Trophoblast cell (in vitro differentiated cells and primary cell): ENCODE results near the gene ZNF536.

ENCODE experiments used
- DNase-seq, 2 donors: peaks; one replicate each; pipeline ENCODE4 v3.0.0-alpha.2; 2016
- H2AFZ ChIP-seq: 2 replicates; pipeline ENCODE4 v1.6.1; 2013; ENCODE audit warnings: low read length, moderate library complexity, mild to moderate bottlenecking; ENCODE audit not compliant: insufficient read depth, poor library complexity
- H2AK5ac ChIP-seq: 2 replicates; pipeline ENCODE4 v1.6.1; 2013; ENCODE audit warnings: mild to moderate bottlenecking, low read length
- H2BK120ac ChIP-seq: 2 replicates; pipeline ENCODE4 v1.6.1; 2013; ENCODE audit warnings: low read length, mild to moderate bottlenecking, moderate library complexity; ENCODE audit not compliant: insufficient read depth, poor library complexity
- H2BK12ac ChIP-seq: 2 replicates; pipeline ENCODE4 v1.6.1; 2013; ENCODE audit warnings: mild to moderate bottlenecking, low read length, moderate library complexity
- H2BK5ac ChIP-seq: 2 replicates; pipeline ENCODE4 v1.6.1; 2013; ENCODE audit warnings: low read length, low read depth, moderate library complexity, mild to moderate bottlenecking; ENCODE audit not compliant: poor library complexity
- H3K14ac ChIP-seq: 2 replicates; pipeline ENCODE4 v1.6.1; 2013; ENCODE audit warnings: mild to moderate bottlenecking, low read length
- H3K18ac ChIP-seq: 2 replicates; pipeline ENCODE4 v1.6.1; 2013; ENCODE audit warnings: mild to moderate bottlenecking, low read length
- H3K23ac ChIP-seq: 2 replicates; pipeline ENCODE4 v1.6.1; 2013; ENCODE audit warnings: low read length
- H3K27ac ChIP-seq: 2 replicates; pipeline ENCODE4 v1.5.1; 2013; ENCODE audit warnings: low read depth, mild to moderate bottlenecking, inconsistent platforms, low read length, moderate library complexity
- H3K27me3 ChIP-seq: 2 replicates; pipeline ENCODE4 v1.6.1; 2013; ENCODE audit warnings: inconsistent platforms, mild to moderate bottlenecking, low read length, moderate library complexity; ENCODE audit not compliant: insufficient read depth
- H3K36me3 ChIP-seq, 2 experiments: 1 replicate in 1 of 2; 2 replicates in 1 of 2; pipeline ENCODE4 v1.6.1; 2013; ENCODE audit warnings: low read length in 2 of 2, mild to moderate bottlenecking in 2 of 2, moderate library complexity in 1 of 2; ENCODE audit not compliant: insufficient read depth in 2 of 2, control insufficient read depth in 1 of 2
- H3K4ac ChIP-seq: 2 replicates; pipeline ENCODE4 v1.6.1; 2013; ENCODE audit warnings: low read depth, mild to moderate bottlenecking, low read length, moderate library complexity
- H3K4me1 ChIP-seq, 2 experiments: 1 replicate in 1 of 2; 2 replicates in 1 of 2; pipeline ENCODE4 v1.6.1; 2013; ENCODE audit warnings: low read length in 2 of 2, mild to moderate bottlenecking in 2 of 2, moderate library complexity in 1 of 2; ENCODE audit not compliant: insufficient read depth in 2 of 2, control insufficient read depth in 1 of 2
- H3K4me2 ChIP-seq: 2 replicates; pipeline ENCODE4 v1.6.1; 2013; ENCODE audit warnings: inconsistent platforms, mild to moderate bottlenecking, low read length, moderate library complexity
- H3K4me3 ChIP-seq: 2 replicates; pipeline ENCODE4 v1.5.1; 2013; ENCODE audit warnings: mild to moderate bottlenecking, low read depth, low read length, inconsistent platforms
- H3K79me1 ChIP-seq: one replicate; pipeline ENCODE4 v1.6.1; 2013; ENCODE audit warnings: low read length
- H3K79me2 ChIP-seq: 2 replicates; pipeline ENCODE4 v1.6.1; 2013; ENCODE audit warnings: low read length, mild to moderate bottlenecking; ENCODE audit not compliant: control insufficient read depth, insufficient read depth, poor library complexity
- H3K9ac ChIP-seq: 2 replicates; pipeline ENCODE4 v1.6.1; 2013; ENCODE audit warnings: mild to moderate bottlenecking, low read length
- H3K9me3 ChIP-seq: 2 replicates; pipeline ENCODE4 v1.6.1; 2013; ENCODE audit warnings: low read depth, mild to moderate bottlenecking, control low read depth, inconsistent platforms, low read length; ENCODE audit not compliant: insufficient read depth
- H4K12ac ChIP-seq: 2 replicates; pipeline ENCODE4 v1.6.1; 2013; ENCODE audit warnings: low read depth, mild to moderate bottlenecking, low read length, moderate library complexity
- H4K8ac ChIP-seq: 2 replicates; pipeline ENCODE4 v1.6.1; 2013; ENCODE audit warnings: low read depth, mild to moderate bottlenecking, low read length, moderate library complexity
- H4K91ac ChIP-seq: one replicate; pipeline ENCODE4 v1.6.1; 2013; ENCODE audit warnings: low read depth, mild to moderate bottlenecking, low read length, moderate library complexity
- WGBS: extraction: QIAGEN DNeasy Blood & Tissue Kit; methylation state at CpG from one replicate; pipeline ENCODE4 v1.1.7; 2013; ENCODE audit warnings: missing lambda C conversion rate; ENCODE audit not compliant: insufficient read length, insufficient coverage; ENCODE audit errors: extremely low coverage; 5-methylcytosine and 5-hydroxymethylcytosine counted together

Gene ZNF536

DNA sequence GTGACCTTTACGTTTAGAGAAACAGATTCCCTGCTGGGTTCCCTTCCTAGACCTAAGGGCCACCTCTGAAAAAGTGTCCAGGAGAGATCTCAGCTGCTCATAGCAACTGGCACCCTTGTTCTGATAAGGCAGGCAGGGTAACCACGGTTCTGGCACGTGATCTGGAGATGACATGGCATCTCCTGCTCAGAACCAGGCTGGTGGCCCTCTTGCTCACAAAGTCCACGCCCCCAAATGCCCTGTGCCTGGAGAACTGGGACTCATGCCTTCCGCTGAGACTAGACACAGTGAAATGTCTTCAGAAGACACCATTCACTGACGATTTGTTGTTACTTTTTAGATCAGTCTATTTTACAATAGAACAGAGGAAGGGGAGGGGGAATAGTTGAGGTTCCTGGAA, 174.1 kb downstream of the ZNF536 start:
- no peaks in the 10 kb centered on the region for H3K79me1 ChIP-seq
- no peak overlapping the region for H3K9ac ChIP-seq
- no peaks in the 10 kb centered on the region for H3K27me3 ChIP-seq

DNA sequence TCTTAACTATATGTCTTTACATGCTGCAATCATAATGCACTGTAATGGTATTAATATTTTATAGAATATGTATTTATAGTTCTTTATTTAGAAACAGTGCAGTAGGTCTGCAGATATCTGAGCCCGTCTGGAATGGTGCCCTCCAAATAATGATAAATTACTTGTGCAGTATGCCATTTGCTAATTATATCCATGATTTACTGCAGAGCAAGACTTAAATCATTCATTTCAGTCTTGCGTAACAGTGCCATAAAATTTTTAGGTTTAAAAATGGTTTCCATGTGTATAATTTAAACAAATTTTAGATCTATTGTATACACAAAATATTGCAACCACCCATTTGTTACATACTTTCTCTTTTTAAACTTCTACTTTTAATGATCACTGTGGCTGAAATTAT, 175.1 kb downstream of the ZNF536 start:
- no peaks in the 10 kb centered on the region for H3K4me1 ChIP-seq
- no peak overlapping the region for H3K4me2 ChIP-seq
- no peak overlapping the region for H2BK120ac ChIP-seq
- no peak overlapping the region for H4K12ac ChIP-seq
- no peak overlapping the region for H2AFZ ChIP-seq
- H3K9me3 ChIP-seq = peaks cover 4% of the 10 kb centered on the region
- no peak overlapping the region for H3K18ac ChIP-seq
- no peak overlapping the region for H3K4ac ChIP-seq
- H2BK5ac ChIP-seq = no peak overlapping the region
- H3K14ac ChIP-seq = no peak overlapping the region
- H3K9ac ChIP-seq = no peak overlapping the region
- no peaks in the 10 kb centered on the region for H3K36me3 ChIP-seq
- no CpG with 5 or more reads among the region's 2 CpGs for WGBS
- no peaks in the 10 kb centered on the region for H3K79me1 ChIP-seq
- H4K91ac ChIP-seq = no peak overlapping the region
- no peak overlapping the region for H2AK5ac ChIP-seq
- no peaks in the 10 kb centered on the region for H3K27me3 ChIP-seq
- H3K79me2 ChIP-seq = no peaks in the 10 kb centered on the region
- DNase-seq = no peak
- H4K8ac ChIP-seq = no peak overlapping the region
- H3K23ac ChIP-seq = no peak overlapping the region
- H2BK12ac ChIP-seq = no peak overlapping the region
- H3K27ac ChIP-seq = no peak overlapping the region
- H3K4me3 ChIP-seq = no peak overlapping the region

More for the DNA sequence above, 174.1 kb downstream of the ZNF536 start:
- no peak overlapping the region for H3K4me2 ChIP-seq
- no peak overlapping the region for H4K12ac ChIP-seq
- no peak overlapping the region for H3K4me3 ChIP-seq
- no peak overlapping the region for H3K4ac ChIP-seq
- H3K18ac ChIP-seq = no peak overlapping the region
- no peaks in the 10 kb centered on the region for H3K36me3 ChIP-seq
- H3K79me2 ChIP-seq = no peaks in the 10 kb centered on the region
- H2BK120ac ChIP-seq = no peak overlapping the region
- no peak overlapping the region for H2BK12ac ChIP-seq
- H3K23ac ChIP-seq = no peak overlapping the region
- H2BK5ac ChIP-seq = no peak overlapping the region
- no peaks in the 10 kb centered on the region for H3K4me1 ChIP-seq
- no peak for DNase-seq
- no peak overlapping the region for H3K27ac ChIP-seq
- no peak overlapping the region for H4K91ac ChIP-seq
- H4K8ac ChIP-seq = no peak overlapping the region
- no peak overlapping the region for H2AK5ac ChIP-seq
- WGBS = no CpG with 5 or more reads among the region's 6 CpGs
- H2AFZ ChIP-seq = no peak overlapping the region
- peaks cover 4% of the 10 kb centered on the region for H3K9me3 ChIP-seq
- H3K14ac ChIP-seq = no peak overlapping the region

DNA sequence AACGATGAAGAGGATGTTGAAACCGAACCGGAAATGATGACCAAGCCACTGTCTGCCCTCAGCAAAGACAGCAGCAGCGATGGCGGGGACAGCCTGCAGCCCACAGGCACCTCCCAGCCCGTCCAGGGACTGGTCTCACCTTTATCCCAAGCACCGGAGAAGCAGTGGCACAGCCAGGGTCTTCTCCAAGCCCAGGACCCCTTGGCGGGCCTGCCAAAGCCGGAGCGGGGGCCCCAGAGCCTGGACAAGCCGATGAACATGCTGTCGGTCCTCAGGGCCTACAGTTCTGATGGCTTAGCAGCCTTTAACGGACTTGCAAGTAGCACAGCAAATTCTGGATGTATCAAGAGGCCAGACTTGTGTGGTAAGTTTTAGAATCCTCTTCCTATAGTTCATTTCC, 177.0 kb downstream of the ZNF536 start:
- no peak overlapping the region for H4K12ac ChIP-seq
- H3K27ac ChIP-seq = no peak overlapping the region
- no peak overlapping the region for H3K4me3 ChIP-seq
- no peak for DNase-seq
- H3K36me3 ChIP-seq = no peaks in the 10 kb centered on the region
- no peak overlapping the region for H2BK12ac ChIP-seq
- no peak overlapping the region for H2BK120ac ChIP-seq
- peaks cover 4% of the 10 kb centered on the region for H3K9me3 ChIP-seq
- no peak overlapping the region for H3K9ac ChIP-seq
- no peak overlapping the region for H3K23ac ChIP-seq
- H2AK5ac ChIP-seq = no peak overlapping the region
- no peak overlapping the region for H4K91ac ChIP-seq
- no peak overlapping the region for H3K18ac ChIP-seq
- no peak overlapping the region for H3K4me2 ChIP-seq
- no CpG with 5 or more reads among the region's 13 CpGs for WGBS
- no peaks in the 10 kb centered on the region for H3K27me3 ChIP-seq
- no peak overlapping the region for H2BK5ac ChIP-seq
- no peak overlapping the region for H3K4ac ChIP-seq
- no peak overlapping the region for H4K8ac ChIP-seq
- H3K79me2 ChIP-seq = no peaks in the 10 kb centered on the region
- H3K79me1 ChIP-seq = no peaks in the 10 kb centered on the region
- H3K4me1 ChIP-seq = no peaks in the 10 kb centered on the region
- H2AFZ ChIP-seq = no peak overlapping the region
- no peak overlapping the region for H3K14ac ChIP-seq

DNA sequence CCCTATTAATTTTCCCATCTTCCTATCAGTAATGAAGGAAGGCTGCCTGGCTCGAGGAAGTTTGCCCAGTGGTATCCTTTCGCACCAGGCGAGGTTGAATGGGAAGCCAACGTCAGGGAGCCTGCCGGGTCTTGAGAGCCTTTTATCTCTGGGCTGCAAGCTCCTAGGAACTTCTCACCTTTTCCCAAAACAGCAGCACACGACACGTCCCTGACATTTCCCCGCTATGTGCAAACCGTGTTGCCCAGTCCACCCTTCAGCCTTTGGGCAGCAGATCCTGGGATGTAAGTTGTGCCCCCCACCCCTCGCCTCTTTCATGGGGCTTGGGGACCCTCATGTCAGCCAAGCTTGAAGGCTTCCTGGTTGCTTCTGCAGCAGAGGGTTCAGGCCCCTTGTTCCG, 179.1 kb downstream of the ZNF536 start:
- Histone ChIP-seq H4K91ac (no peak overlapping the region), H3K4me1 (no peaks in the 10 kb centered on the region), H3K4me2 (no peak overlapping the region), H2BK12ac (no peak overlapping the region), H3K9ac (no peak overlapping the region), H3K23ac (no peak overlapping the region), H4K8ac (no peak overlapping the region), H2BK5ac (no peak overlapping the region), H3K27ac (no peak overlapping the region), H2BK120ac (no peak overlapping the region), H3K18ac (no peak overlapping the region), H3K14ac (no peak overlapping the region), H3K79me2 (no peaks in the 10 kb centered on the region), H3K36me3 (no peaks in the 10 kb centered on the region), H2AFZ (no peak overlapping the region), H3K27me3 (no peaks in the 10 kb centered on the region), H4K12ac (no peak overlapping the region), H3K9me3 (peaks cover 4% of the 10 kb centered on the region), H3K4ac (no peak overlapping the region), H2AK5ac (no peak overlapping the region), H3K4me3 (no peak overlapping the region), H3K79me1 (no peaks in the 10 kb centered on the region)
- DNase-seq = no peak
- no CpG with 5 or more reads among the region's 11 CpGs for WGBS
